IMR-90 (cell line): ENCODE measurements around the gene IL23A. TPM values are rescaled to one million over a fixed set of nuclear protein-coding genes. Genes with fewer than 3 reads are reported as not detected.

Experiments
- ATAC-seq: fragments of 200-7000 bp; cut with Tn5 transposase; 2 replicates; pipeline ENCODE4 v1.9.1; 2020; ENCODE audit warnings: low read depth, mild to moderate bottlenecking, moderate library complexity
- BruUV-seq: library from RNA; stranded (reverse); fragments of 400-500 nt; replicated peaks from 2 replicates; lab custom pipeline; 2021; lab: Mats Ljungman, UMichigan
- CTCF ChIA-PET: fragments of 300-600 bp; formaldehyde crosslinking; extraction: SDS; loops from one replicate; lab custom pipeline; 2021; ENCODE audit warnings: antibody characterized with exemption; lab: Yijun Ruan, JAX
- POLR2A ChIA-PET: fragments of 300-600 bp; sonication (Branson Sonifier 250); formaldehyde crosslinking; loops from one replicate; lab custom pipeline; 2022; ENCODE audit warnings: antibody characterized with exemption; ENCODE audit not compliant: unreplicated experiment; lab: Charles Lee
- DNase-seq: peaks from one replicate; pipeline ENCODE4 v3.0.0; 2013
- H2AFZ ChIP-seq: replicated peaks from 2 replicates; pipeline ENCODE3; 2013; ENCODE audit warnings: low read length, mild to moderate bottlenecking; ENCODE audit not compliant: poor library complexity
- H2AK5ac ChIP-seq: 2 replicates; pipeline ENCODE4 v1.6.1; 2013; ENCODE audit warnings: low read depth, low read length, inconsistent platforms
- H2AK9ac ChIP-seq: replicated peaks from 2 replicates; pipeline ENCODE3; 2013; ENCODE audit warnings: mild to moderate bottlenecking, low read depth, low read length, moderate library complexity; ENCODE audit not compliant: poor library complexity
- H2BK120ac ChIP-seq: 2 replicates; pipeline ENCODE4 v1.6.1; 2013; ENCODE audit warnings: low read depth, low read length, inconsistent platforms
- H2BK15ac ChIP-seq: 3 replicates; pipeline ENCODE4 v1.6.1; 2013; ENCODE audit warnings: low read depth, low read length, inconsistent platforms
- H2BK20ac ChIP-seq: 2 replicates; pipeline ENCODE4 v1.6.1; 2013; ENCODE audit warnings: low read depth, mild to moderate bottlenecking, inconsistent platforms, low read length, moderate library complexity
- H2BK5ac ChIP-seq: 2 replicates; pipeline ENCODE4 v1.6.1; 2013; ENCODE audit warnings: mild to moderate bottlenecking, low read depth, low read length, inconsistent platforms; ENCODE audit not compliant: poor library complexity, severe bottlenecking
- H3K14ac ChIP-seq: replicated peaks from 2 replicates; pipeline ENCODE4 v1.6.1; 2013; ENCODE audit warnings: low read depth, low read length, inconsistent platforms
- H3K18ac ChIP-seq: 2 replicates; pipeline ENCODE4 v1.6.1; 2013; ENCODE audit warnings: low read depth, low read length, control low read depth
- H3K23ac ChIP-seq: 2 replicates; pipeline ENCODE4 v1.6.1; 2013; ENCODE audit warnings: low read depth, low read length, inconsistent platforms
- H3K27ac ChIP-seq: 2 replicates; pipeline ENCODE4 v1.5.1; 2013; ENCODE audit warnings: mild to moderate bottlenecking, control low read depth, low read length; ENCODE audit not compliant: insufficient read depth
- H3K27me3 ChIP-seq: 2 replicates; pipeline ENCODE4 v1.6.1; 2013; ENCODE audit warnings: low read length; ENCODE audit not compliant: control insufficient read depth, insufficient read depth
- H3K36me3 ChIP-seq: 2 replicates; pipeline ENCODE4 v1.6.1; 2013; ENCODE audit warnings: low read length, mixed read lengths; ENCODE audit not compliant: control insufficient read depth, insufficient read depth
- H3K4ac ChIP-seq: 2 replicates; pipeline ENCODE4 v1.6.1; 2013; ENCODE audit warnings: low read depth, low read length, inconsistent platforms
- H3K4me1 ChIP-seq: 2 replicates; pipeline ENCODE4 v1.6.1; 2013; ENCODE audit warnings: low read length, mixed read lengths; ENCODE audit not compliant: control insufficient read depth, insufficient read depth
- H3K4me2 ChIP-seq: 2 replicates; pipeline ENCODE4 v1.6.1; 2013; ENCODE audit warnings: low read depth, mild to moderate bottlenecking, control low read depth, low read length, moderate library complexity
- H3K4me3 ChIP-seq: 2 replicates; pipeline ENCODE4 v1.5.1; 2013; ENCODE audit warnings: low read depth, mild to moderate bottlenecking, control low read depth, low read length, moderate library complexity; ENCODE audit not compliant: insufficient read depth
- H3K56ac ChIP-seq: 2 replicates; pipeline ENCODE4 v1.6.1; 2013; ENCODE audit warnings: low read length, inconsistent platforms; ENCODE audit not compliant: insufficient read depth; ENCODE audit errors: extremely low read depth
- H3K79me1 ChIP-seq, 2 experiments: 2 replicates each; pipeline ENCODE4 v1.6.1; 2013; ENCODE audit warnings: low read length in 2 of 2, inconsistent platforms in 1 of 2, low read depth in 1 of 2
- H3K9ac ChIP-seq: 2 replicates; pipeline ENCODE4 v1.6.1; 2013; ENCODE audit warnings: low read depth, low read length, control low read depth
- H3K9me1 ChIP-seq: 2 replicates; pipeline ENCODE4 v1.6.1; 2013; ENCODE audit warnings: low read length, inconsistent platforms; ENCODE audit not compliant: insufficient read depth
- H3K9me3 ChIP-seq: 2 replicates; pipeline ENCODE4 v1.6.1; 2013; ENCODE audit warnings: low read length; ENCODE audit not compliant: control insufficient read depth, insufficient read depth
- H4K20me1 ChIP-seq: 2 replicates; pipeline ENCODE4 v1.6.1; 2013; ENCODE audit warnings: low read length, inconsistent platforms; ENCODE audit not compliant: insufficient read depth
- H4K5ac ChIP-seq: 2 replicates; pipeline ENCODE4 v1.6.1; 2013; ENCODE audit warnings: mild to moderate bottlenecking, low read depth, low read length, control low read depth
- H4K8ac ChIP-seq, 2 experiments: 2 replicates each; pipeline ENCODE4 v1.6.1; 2013; ENCODE audit warnings: low read depth in 2 of 2, low read length in 2 of 2, control low read depth in 1 of 2, inconsistent platforms in 1 of 2
- H4K91ac ChIP-seq: 2 replicates; pipeline ENCODE4 v1.6.1; 2013; ENCODE audit warnings: low read depth, low read length, inconsistent platforms; ENCODE audit not compliant: insufficient read depth
- BHLHE40 ChIP-seq: fragments of 150-350 bp; IDR thresholded peaks from 2 replicates; pipeline ENCODE4 v1.6.1; 2016; ENCODE audit warnings: mild to moderate bottlenecking, low read depth, low read length
- FOS ChIP-seq: fragments of 150-350 bp; IDR thresholded peaks from 2 replicates; pipeline ENCODE4 v1.6.1; 2016; ENCODE audit warnings: low read depth, low read length
- NFE2L2 ChIP-seq: fragments of 150-350 bp; IDR thresholded peaks from 2 replicates; pipeline ENCODE4 v1.6.1; 2016; ENCODE audit warnings: low read depth, mild to moderate bottlenecking, low read length
- WGBS, 2 experiments: methylation state at CpG; one replicate each; pipeline versions ENCODE4 v1.1.5 to v1.1.7; 2013; ENCODE audit warnings: missing lambda C conversion rate in 2 of 2; ENCODE audit not compliant: insufficient read length in 1 of 2; ENCODE audit errors: extremely low coverage in 2 of 2; 5-methylcytosine and 5-hydroxymethylcytosine counted together
- dilution Hi-C: fragments of 300-500 bp; cut with HindIII; formaldehyde crosslinking; loops from one replicate; pipeline ENCODE4 v1.14.3; 2018; ENCODE audit warnings: low sequenced_read_pairs; ENCODE audit not compliant: unreplicated experiment
- in situ Hi-C: fragments of 300-500 bp; cut with MboI; formaldehyde crosslinking; loops from 3 replicates; pipeline ENCODE4 v1.14.3; 2019; ENCODE audit warnings: low sequenced_read_pairs, inconsistent platforms, mixed read lengths
- intact Hi-C: fragments of 100-400 bp; cut with micrococcal nuclease; formaldehyde crosslinking; loops from 2 replicates; pipeline ENCODE4 v1.10.0; 2022
- polyA plus RNA-seq, 3 experiments: library from polyadenylated mRNA; depleted of rRNA; stranded (reverse); fragments of >200 nt; gene quantifications; 2 replicates each; pipeline ENCODE4 v1.2.3, GENCODE V29; 2012; ENCODE audit warnings: low replicate concordance in 1 of 3
- total RNA-seq: library from RNA; depleted of rRNA; stranded (reverse); fragments of >200 nt; gene quantifications from 2 replicates; pipeline ENCODE4 v1.2.3, GENCODE V29; 2012

Gene IL23A
- total and polyA plus RNA-seq, 2 of the 4 experiments (the other 2 are of a cell fraction): 0.55 TPM; not detected in 1

- no peak overlapping the region for H3K9ac ChIP-seq
- in situ Hi-C loops: no loop called here
- WGBS, 2 experiments: no CpG with 5 or more reads among the region's 7 CpGs
Measured at GRCh38 chr12:56330936-56331490, 7.7 kb upstream of the IL23A start.

More at GRCh38 chr12:56330936-56331490, 7.7 kb upstream of the IL23A start:
- Histone ChIP-seq H2BK15ac (no peak overlapping the region), H3K9me3 (no peaks in the 10 kb centered on the region), H4K20me1 (no peaks in the 10 kb centered on the region), H3K9me1 (peaks cover 10% of the 10 kb centered on the region), H3K4me3 (no peak overlapping the region), H4K8ac (no peak overlapping the region), H3K4ac (no peak overlapping the region), H2AK9ac (no peak overlapping the region), H3K4me1 (peaks cover 5% of the 10 kb centered on the region; the same call in 1 of the 2 replicates), H3K18ac (no peak overlapping the region), H3K27me3 (no peaks in the 10 kb centered on the region), H3K14ac (no peak overlapping the region), H2BK5ac (no peak overlapping the region), H3K23ac (no peak overlapping the region), H3K27ac (no peak overlapping the region), H2AFZ (no peak overlapping the region), H2BK20ac (no peak overlapping the region), H3K79me1 (peaks cover 10 to 24% of the 10 kb centered on the region in 2 experiments; a peak in 3 of 4 replicates), H2AK5ac (no peak overlapping the region), H3K36me3 (peaks cover 7% of the 10 kb centered on the region), H4K5ac (no peak overlapping the region), H4K91ac (no peak overlapping the region), H2BK120ac (no peak overlapping the region), H3K56ac (no peak overlapping the region), H3K4me2 (no peak overlapping the region)
- TF ChIP-seq NFE2L2 (no peak), FOS (no peak), BHLHE40 (no peak)
- CTCF ChIA-PET: no interaction called here
- DNase-seq (no peak), ATAC-seq (no peak)
- no TSS peak for BruUV-seq
- POLR2A ChIA-PET: no interaction called here
- intact Hi-C loops (no loop called here), dilution Hi-C loops (no loop called here)
